Measurements from ENCODE around the gene DET1. TPM values are rescaled to one million over a fixed set of nuclear protein-coding genes. Genes with fewer than 3 reads are reported as not detected.
"Not testable (repeated sequence)": the region's sequence is repeated elsewhere in the genome, so short reads cannot be mapped to it uniquely, and the experiment has no call there.

DET1 gene
- total and polyA plus RNA-seq, 2 donors: 4.1 to 5.0 TPM

DNA sequence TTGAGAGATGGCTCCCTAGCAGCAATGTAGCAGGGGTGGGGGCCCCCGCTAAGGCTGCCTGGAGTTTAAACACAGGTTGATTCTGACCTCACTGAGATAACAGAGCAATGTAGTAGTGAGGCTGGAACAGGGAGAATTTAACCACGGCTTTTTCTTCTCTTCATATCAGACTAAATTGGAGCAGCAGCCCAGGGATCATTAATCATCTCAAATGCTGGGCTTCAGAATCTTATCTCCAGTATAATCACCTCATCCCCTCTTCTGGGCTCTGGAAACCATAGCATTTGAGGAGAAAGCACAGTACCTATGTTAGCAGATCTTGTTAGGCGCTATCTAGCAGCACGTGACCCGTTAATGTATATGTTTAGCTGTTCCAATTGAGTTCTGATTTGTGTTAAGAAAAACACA, 25.4 kb upstream of the DET1 start:
- Histone ChIP-seq H3K27ac (ENCODE audit: low read depth in 1 of 2, low read length in 1 of 2) (no peak overlapping the region), H3K4me3 (ENCODE audit: low read length in 2 of 2) (no peak overlapping the region), H3K4me1 (ENCODE audit: control insufficient read depth in 2 of 2, insufficient read depth in 2 of 2, low read length in 2 of 2) (no peaks in the 10 kb centered on the region), H3K9me3 (ENCODE audit: control insufficient read depth in 2 of 2, insufficient read depth in 1 of 2, low read length in 1 of 2) (no peaks in the 10 kb centered on the region), H3K36me3 (ENCODE audit: control insufficient read depth in 2 of 2, insufficient read depth in 2 of 2, low read length in 1 of 2) (no peaks in the 10 kb centered on the region), H3K27me3 (ENCODE audit: control insufficient read depth in 2 of 2, insufficient read depth in 1 of 2, low read length in 1 of 2) (no peaks in the 10 kb centered on the region)
- WGBS: 89% methylated on average over 5 of the region's 5 CpGs
- DNase-seq (ENCODE audit: low read depth in 6 of 9, low spot score in 9 of 9): no peak

DNA sequence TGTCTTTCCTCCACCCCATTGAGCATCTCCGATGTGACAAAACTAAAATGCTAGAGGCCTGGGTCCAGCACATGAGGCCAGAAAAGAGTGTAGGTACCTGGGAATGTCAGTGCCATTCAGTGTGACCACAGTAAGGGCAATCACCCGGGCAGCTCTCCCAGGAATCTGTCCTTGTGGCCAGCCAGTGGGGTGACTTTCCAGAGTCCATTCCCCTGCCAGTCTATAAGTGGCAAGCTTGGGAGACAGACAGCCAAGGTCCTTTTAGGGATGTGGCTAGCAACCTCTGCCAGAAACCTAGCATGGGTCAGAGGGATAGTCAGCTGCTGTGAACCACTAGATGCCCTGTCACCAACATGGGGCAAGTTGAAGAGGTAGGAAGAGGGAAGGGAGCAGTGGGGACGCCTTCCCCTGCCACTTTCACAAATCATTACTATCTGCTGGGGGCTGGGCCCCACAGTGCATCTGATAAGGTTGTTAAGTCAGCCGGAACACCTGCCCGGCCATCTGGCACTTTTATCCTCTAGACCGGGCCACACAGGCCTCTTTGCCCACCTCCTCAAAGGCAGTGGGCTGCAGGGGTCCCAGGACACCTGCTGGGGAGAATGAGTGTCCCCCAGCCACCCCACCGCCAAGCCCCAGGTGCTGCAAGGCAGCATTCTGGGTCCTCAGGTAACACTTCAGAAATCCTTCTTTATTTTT, 24.8 kb upstream of the DET1 start:
- no peaks in the 10 kb centered on the region for H3K4me1 ChIP-seq (ENCODE audit: control insufficient read depth in 2 of 2, insufficient read depth in 2 of 2, low read length in 2 of 2)
- H3K27ac ChIP-seq (ENCODE audit: low read depth in 1 of 2, low read length in 1 of 2): no peak overlapping the region
- H3K36me3 ChIP-seq (ENCODE audit: control insufficient read depth in 2 of 2, insufficient read depth in 2 of 2, low read length in 1 of 2): no peaks in the 10 kb centered on the region
- H3K27me3 ChIP-seq (ENCODE audit: control insufficient read depth in 2 of 2, insufficient read depth in 1 of 2, low read length in 1 of 2): no peaks in the 10 kb centered on the region
- no peak overlapping the region for H3K4me3 ChIP-seq (ENCODE audit: low read length in 2 of 2)
- DNase-seq (ENCODE audit: low read depth in 6 of 9, low spot score in 9 of 9): no peak
- WGBS: 77% methylated on average over 7 of the region's 7 CpGs
- H3K9me3 ChIP-seq (ENCODE audit: control insufficient read depth in 2 of 2, insufficient read depth in 1 of 2, low read length in 1 of 2): no peaks in the 10 kb centered on the region

DNA sequence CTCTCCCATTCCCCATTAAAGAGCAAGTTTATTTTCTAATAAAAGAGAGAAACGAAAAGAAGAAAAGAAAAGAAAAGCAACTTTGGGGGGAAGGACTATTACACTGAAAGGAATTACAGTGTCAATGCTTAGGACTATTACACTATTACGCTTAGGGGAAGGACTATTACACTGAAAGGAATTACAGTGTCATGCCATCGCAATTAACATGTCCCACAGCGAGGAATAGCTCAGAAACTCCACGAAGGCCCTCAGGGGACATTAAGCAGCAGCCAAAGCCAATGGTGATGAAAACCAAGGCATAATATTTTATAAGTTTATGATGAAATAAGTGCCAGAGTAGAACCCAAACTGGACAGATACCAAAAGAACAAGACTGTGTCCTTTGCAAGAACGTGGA, 22.1 kb upstream of the DET1 start:
- Histone ChIP-seq H3K4me3 (ENCODE audit: low read length in 2 of 2) (no peak overlapping the region), H3K36me3 (ENCODE audit: control insufficient read depth in 2 of 2, insufficient read depth in 2 of 2, low read length in 1 of 2) (no peaks in the 10 kb centered on the region), H3K27me3 (ENCODE audit: control insufficient read depth in 2 of 2, insufficient read depth in 1 of 2, low read length in 1 of 2) (peaks cover 0 to 3% of the 10 kb centered on the region in 2 donors), H3K9me3 (ENCODE audit: control insufficient read depth in 2 of 2, insufficient read depth in 1 of 2, low read length in 1 of 2) (no peaks in the 10 kb centered on the region), H3K4me1 (ENCODE audit: control insufficient read depth in 2 of 2, insufficient read depth in 2 of 2, low read length in 2 of 2) (no peaks in the 10 kb centered on the region), H3K27ac (ENCODE audit: low read depth in 1 of 2, low read length in 1 of 2) (no peak overlapping the region)
- DNase-seq (ENCODE audit: low read depth in 6 of 9, low spot score in 9 of 9): no peak
- WGBS: 90% methylated on average over 6 of the region's 6 CpGs

DNA sequence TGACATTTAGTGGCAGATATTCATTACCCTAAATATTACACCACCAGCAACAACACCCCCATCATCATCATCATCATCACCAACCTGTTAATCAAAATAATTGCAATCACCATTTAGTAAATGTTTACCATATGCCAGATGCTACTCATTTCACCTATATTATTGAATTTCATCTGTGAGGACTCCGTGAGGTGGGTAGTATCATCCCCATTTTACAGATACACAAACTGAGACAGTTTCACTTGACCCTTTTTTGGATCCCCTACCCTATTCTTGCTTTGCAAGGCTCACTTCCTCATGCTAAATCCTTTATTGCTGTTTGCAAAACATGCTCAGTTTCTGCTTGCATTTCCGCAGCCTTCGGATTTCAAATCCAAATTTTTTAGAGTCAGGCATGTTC, 18.3 kb upstream of the DET1 start:
- Histone ChIP-seq H3K9me3 (ENCODE audit: control insufficient read depth in 2 of 2, insufficient read depth in 1 of 2, low read length in 1 of 2) (no peaks in the 10 kb centered on the region), H3K36me3 (ENCODE audit: control insufficient read depth in 2 of 2, insufficient read depth in 2 of 2, low read length in 1 of 2) (no peaks in the 10 kb centered on the region), H3K4me3 (ENCODE audit: low read length in 2 of 2) (no peak overlapping the region), H3K27ac (ENCODE audit: low read depth in 1 of 2, low read length in 1 of 2) (no peak overlapping the region), H3K27me3 (ENCODE audit: control insufficient read depth in 2 of 2, insufficient read depth in 1 of 2, low read length in 1 of 2) (peaks cover 0 to 3% of the 10 kb centered on the region in 2 donors), H3K4me1 (ENCODE audit: control insufficient read depth in 2 of 2, insufficient read depth in 2 of 2, low read length in 2 of 2) (no peaks in the 10 kb centered on the region)
- whole genome bisulfite sequencing: 97% methylated on average over 3 of the region's 3 CpGs
- DNase-seq (ENCODE audit: low read depth in 6 of 9, low spot score in 9 of 9): no peak

DNA sequence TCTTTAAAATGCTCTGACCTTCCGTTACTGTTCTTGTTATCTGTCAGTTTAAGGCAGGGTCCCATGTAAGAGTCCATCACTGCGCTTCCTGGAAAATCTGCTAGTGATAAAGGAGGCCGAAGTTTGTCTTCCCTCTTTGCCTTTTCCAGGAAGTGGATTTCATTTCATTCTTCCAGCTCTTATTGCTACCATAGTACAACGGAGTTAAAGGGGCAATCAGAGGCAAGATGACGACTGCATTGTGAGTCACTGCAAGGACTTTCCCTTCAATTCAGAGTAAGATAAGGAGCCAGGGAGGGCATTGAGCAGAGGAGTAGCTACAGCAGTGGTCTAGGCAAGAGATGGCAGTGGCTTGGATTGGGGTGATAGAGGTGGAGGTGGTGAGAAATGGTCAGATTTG, 17.2 kb upstream of the DET1 start:
- 94% methylated on average over 5 of the region's 5 CpGs for WGBS
- peaks cover 0 to 3% of the 10 kb centered on the region in 2 donors for H3K27me3 ChIP-seq (ENCODE audit: control insufficient read depth in 2 of 2, insufficient read depth in 1 of 2, low read length in 1 of 2)
- H3K4me3 ChIP-seq (ENCODE audit: low read length in 2 of 2): no peak overlapping the region
- H3K9me3 ChIP-seq (ENCODE audit: control insufficient read depth in 2 of 2, insufficient read depth in 1 of 2, low read length in 1 of 2): no peaks in the 10 kb centered on the region
- no peak for DNase-seq (ENCODE audit: low read depth in 6 of 9, low spot score in 9 of 9)
- no peak overlapping the region for H3K27ac ChIP-seq (ENCODE audit: low read depth in 1 of 2, low read length in 1 of 2)
- H3K36me3 ChIP-seq (ENCODE audit: control insufficient read depth in 2 of 2, insufficient read depth in 2 of 2, low read length in 1 of 2): no peaks in the 10 kb centered on the region
- H3K4me1 ChIP-seq (ENCODE audit: control insufficient read depth in 2 of 2, insufficient read depth in 2 of 2, low read length in 2 of 2): no peaks in the 10 kb centered on the region

DNA sequence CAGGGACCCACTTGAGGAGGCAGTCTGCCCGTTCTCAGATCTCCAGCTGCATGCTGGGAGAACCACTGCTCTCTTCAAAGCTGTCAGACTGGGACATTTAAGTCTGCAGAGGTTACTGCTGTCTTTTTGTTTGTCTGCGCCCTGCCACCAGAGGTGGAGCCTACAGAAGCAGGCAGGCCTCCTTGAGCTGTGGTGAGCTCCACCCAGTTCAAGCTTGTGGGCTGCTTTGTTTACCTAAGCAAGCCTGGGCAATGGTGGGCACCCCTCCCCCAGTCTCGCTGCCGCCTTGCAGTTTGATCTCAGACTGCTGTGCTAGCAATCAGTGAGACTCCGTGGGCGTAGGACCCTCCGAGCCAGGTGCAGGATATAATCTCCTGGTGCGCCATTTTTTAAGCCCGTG, 13.1 kb upstream of the DET1 start:
- not testable (repeated sequence) for DNase-seq (ENCODE audit: low read depth in 6 of 9, low spot score in 9 of 9); H3K4me1 ChIP-seq (ENCODE audit: control insufficient read depth in 2 of 2, insufficient read depth in 2 of 2, low read length in 2 of 2); H3K27me3 ChIP-seq (ENCODE audit: control insufficient read depth in 2 of 2, insufficient read depth in 1 of 2, low read length in 1 of 2); H3K36me3 ChIP-seq (ENCODE audit: control insufficient read depth in 2 of 2, insufficient read depth in 2 of 2, low read length in 1 of 2); H3K4me3 ChIP-seq (ENCODE audit: low read length in 2 of 2); H3K27ac ChIP-seq (ENCODE audit: low read depth in 1 of 2, low read length in 1 of 2); H3K9me3 ChIP-seq (ENCODE audit: control insufficient read depth in 2 of 2, insufficient read depth in 1 of 2, low read length in 1 of 2)
- 95% methylated on average over 9 of the region's 9 CpGs for whole genome bisulfite sequencing

DNA sequence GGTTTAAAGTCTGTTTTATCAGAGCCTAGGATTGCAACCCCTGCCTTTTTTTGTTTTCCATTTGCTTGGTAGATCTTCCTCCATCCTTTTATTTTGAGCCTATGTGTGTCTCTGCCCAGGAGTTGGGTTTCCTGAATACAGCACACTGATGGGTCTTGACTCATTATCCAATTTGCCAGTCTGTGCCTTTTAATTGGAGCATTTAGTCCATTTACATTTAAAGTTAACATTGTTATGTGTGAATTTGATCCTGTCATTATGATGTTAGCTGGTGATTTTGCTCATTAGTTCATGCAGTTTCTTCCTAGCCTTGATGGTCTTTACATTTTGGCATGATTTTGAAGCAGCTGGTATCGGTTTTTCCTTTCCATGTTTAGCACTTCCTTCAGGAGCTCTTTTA, 11.5 kb upstream of the DET1 start:
- not testable (repeated sequence) for H3K9me3 ChIP-seq (ENCODE audit: control insufficient read depth in 2 of 2, insufficient read depth in 1 of 2, low read length in 1 of 2); H3K4me3 ChIP-seq (ENCODE audit: low read length in 2 of 2); H3K27me3 ChIP-seq (ENCODE audit: control insufficient read depth in 2 of 2, insufficient read depth in 1 of 2, low read length in 1 of 2); H3K27ac ChIP-seq (ENCODE audit: low read depth in 1 of 2, low read length in 1 of 2); H3K36me3 ChIP-seq (ENCODE audit: control insufficient read depth in 2 of 2, insufficient read depth in 2 of 2, low read length in 1 of 2); DNase-seq (ENCODE audit: low read depth in 6 of 9, low spot score in 9 of 9); H3K4me1 ChIP-seq (ENCODE audit: control insufficient read depth in 2 of 2, insufficient read depth in 2 of 2, low read length in 2 of 2)
- 85% methylated on average over 1 of the region's 1 CpG for WGBS

DNA sequence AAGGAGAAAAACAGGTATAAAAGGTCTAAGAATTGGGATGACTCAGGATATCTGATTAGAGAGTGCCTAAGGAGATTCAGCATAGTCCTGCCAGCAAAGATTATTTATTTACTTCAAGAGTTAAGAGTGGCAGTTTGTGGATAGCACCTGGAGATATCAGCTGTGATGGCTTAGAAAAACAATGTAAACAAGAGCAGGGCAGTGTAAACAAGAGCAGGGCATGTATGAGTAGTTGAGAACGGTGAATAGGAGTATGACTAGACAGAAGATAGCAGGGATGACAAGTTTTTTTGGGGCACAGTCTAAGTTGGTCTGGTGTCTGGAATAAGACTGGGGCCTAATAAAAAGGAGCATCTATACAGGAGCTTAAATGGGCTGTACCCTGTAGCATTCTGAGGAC, 1.5 kb upstream of the DET1 start:
- not testable (repeated sequence) for H3K4me1 ChIP-seq (ENCODE audit: control insufficient read depth in 2 of 2, insufficient read depth in 2 of 2, low read length in 2 of 2); H3K4me3 ChIP-seq (ENCODE audit: low read length in 2 of 2); H3K9me3 ChIP-seq (ENCODE audit: control insufficient read depth in 2 of 2, insufficient read depth in 1 of 2, low read length in 1 of 2); H3K36me3 ChIP-seq (ENCODE audit: control insufficient read depth in 2 of 2, insufficient read depth in 2 of 2, low read length in 1 of 2); H3K27me3 ChIP-seq (ENCODE audit: control insufficient read depth in 2 of 2, insufficient read depth in 1 of 2, low read length in 1 of 2); H3K27ac ChIP-seq (ENCODE audit: low read depth in 1 of 2, low read length in 1 of 2); DNase-seq (ENCODE audit: low read depth in 6 of 9, low spot score in 9 of 9)
- WGBS: 97% methylated on average over 1 of the region's 1 CpG

DNA sequence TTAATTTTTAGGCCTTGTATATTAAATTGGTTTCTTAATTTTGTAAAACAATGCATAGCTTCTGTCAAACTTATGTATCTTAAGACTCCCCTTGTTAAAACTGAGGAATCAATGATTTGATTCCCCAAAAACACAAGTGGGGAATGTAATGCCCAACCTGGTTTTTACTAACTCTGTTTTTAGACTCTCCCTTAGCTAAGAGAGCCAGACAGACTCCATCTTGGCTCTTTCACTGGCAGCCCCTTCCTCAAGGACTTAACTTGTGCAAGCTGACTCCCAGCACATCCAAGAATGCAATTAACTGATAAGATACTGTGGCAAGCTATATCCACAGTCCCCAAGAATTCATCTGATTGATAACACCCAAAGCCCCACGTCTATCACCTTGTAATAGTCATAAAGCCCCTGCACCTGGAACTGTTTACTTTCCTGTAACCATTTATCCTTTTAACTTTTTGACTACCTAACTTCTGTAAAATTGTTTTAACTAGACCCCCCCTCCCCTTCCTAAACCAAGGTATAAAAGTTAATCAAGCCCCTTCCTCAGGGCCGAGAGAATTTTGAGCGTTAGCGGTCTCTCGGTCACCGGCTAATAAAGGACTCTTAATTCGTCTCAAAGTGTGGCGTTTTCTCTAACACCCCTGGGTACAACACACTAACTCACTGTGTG, 768 bp downstream of the DET1 start:
- H3K27me3 ChIP-seq (ENCODE audit: control insufficient read depth in 2 of 2, insufficient read depth in 1 of 2, low read length in 1 of 2); H3K36me3 ChIP-seq (ENCODE audit: control insufficient read depth in 2 of 2, insufficient read depth in 2 of 2, low read length in 1 of 2): not testable (repeated sequence)
- 12% methylated on average over 7 of the region's 8 CpGs for WGBS

More for the DNA sequence above, 768 bp downstream of the DET1 start:
- Histone ChIP-seq H3K4me3 (ENCODE audit: low read length in 2 of 2) (peak overlapping the region; percentile 70 to 85), H3K27ac (ENCODE audit: low read depth in 1 of 2, low read length in 1 of 2) (peak overlapping the region; percentile 77 to 93)
- DNase-seq (ENCODE audit: low read depth in 6 of 9, low spot score in 9 of 9); H3K9me3 ChIP-seq (ENCODE audit: control insufficient read depth in 2 of 2, insufficient read depth in 1 of 2, low read length in 1 of 2); H3K4me1 ChIP-seq (ENCODE audit: control insufficient read depth in 2 of 2, insufficient read depth in 2 of 2, low read length in 2 of 2): not testable (repeated sequence)

All from thymus (tissue), 11 donors.